ENCODE data around the gene OPN4.

Gene OPN4

DNA sequence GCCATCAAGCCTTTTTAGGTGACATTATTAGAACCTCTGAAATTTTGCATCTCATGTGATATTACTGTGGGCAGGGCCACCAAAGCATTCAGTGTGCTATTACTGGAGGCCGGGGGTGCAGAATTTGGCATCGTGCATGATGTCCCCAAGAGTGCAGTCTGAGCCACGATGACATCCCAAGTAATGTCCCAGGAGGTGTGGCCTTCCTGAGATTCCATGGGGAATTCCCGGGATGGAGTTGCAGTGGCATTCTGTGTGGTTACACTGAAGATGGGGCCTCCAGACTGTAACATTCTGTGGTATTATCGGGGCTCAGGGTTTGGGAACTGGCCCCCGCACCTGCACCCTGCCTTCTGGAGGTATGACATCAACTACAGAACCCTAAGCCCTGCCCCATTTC is 23.0 kb downstream of the OPN4 start:
- H3K4me1 ChIP-seq (ENCODE audit: insufficient read depth, low read length, poor library complexity, severe bottlenecking), result no peaks in the 10 kb centered on the region
- no peaks in the 10 kb centered on the region for H3K27me3 ChIP-seq (ENCODE audit: insufficient read depth, low read length, poor library complexity, severe bottlenecking)
- no peak overlapping the region for H3K4me2 ChIP-seq (ENCODE audit: low read depth, low read length, poor library complexity, severe bottlenecking)
- H3K9me2 ChIP-seq (replicated peaks; ENCODE audit: low read depth, low read length), result no peaks in the 10 kb centered on the region
- no peaks in the 10 kb centered on the region for H3F3A ChIP-seq (ENCODE audit: low read depth)
- TF ChIP-seq, protein P1, sequence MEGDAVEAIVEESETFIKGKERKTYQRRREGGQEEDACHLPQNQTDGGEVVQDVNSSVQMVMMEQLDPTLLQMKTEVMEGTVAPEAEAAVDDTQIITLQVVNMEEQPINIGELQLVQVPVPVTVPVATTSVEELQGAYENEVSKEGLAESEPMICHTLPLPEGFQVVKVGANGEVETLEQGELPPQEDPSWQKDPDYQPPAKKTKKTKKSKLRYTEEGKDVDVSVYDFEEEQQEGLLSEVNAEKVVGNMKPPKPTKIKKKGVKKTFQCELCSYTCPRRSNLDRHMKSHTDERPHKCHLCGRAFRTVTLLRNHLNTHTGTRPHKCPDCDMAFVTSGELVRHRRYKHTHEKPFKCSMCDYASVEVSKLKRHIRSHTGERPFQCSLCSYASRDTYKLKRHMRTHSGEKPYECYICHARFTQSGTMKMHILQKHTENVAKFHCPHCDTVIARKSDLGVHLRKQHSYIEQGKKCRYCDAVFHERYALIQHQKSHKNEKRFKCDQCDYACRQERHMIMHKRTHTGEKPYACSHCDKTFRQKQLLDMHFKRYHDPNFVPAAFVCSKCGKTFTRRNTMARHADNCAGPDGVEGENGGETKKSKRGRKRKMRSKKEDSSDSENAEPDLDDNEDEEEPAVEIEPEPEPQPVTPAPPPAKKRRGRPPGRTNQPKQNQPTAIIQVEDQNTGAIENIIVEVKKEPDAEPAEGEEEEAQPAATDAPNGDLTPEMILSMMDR (conservative IDR thresholded peaks at IDR 0.05; ENCODE audit: low read length), result no peak
- TF ChIP-seq EZH2phosphoT487 (IDR thresholded peaks at IDR 0.05; ENCODE audit: borderline replicate concordance), result no peak
- no peaks in the 10 kb centered on the region for H3K9me3 ChIP-seq (ENCODE audit: insufficient read depth, low read depth, low read length)
- no peaks in the 10 kb centered on the region for H4K20me1 ChIP-seq (ENCODE audit: insufficient read depth, low read length, poor library complexity, severe bottlenecking)
- no peak overlapping the region for H3K4me3 ChIP-seq (ENCODE audit: low read length, poor library complexity, severe bottlenecking)
- H3K9ac ChIP-seq (ENCODE audit: low read depth, low read length, poor library complexity, severe bottlenecking), result no peak overlapping the region
- no peaks in the 10 kb centered on the region for H3K79me2 ChIP-seq (ENCODE audit: insufficient read depth, low read length)
- H3K36me3 ChIP-seq (ENCODE audit: insufficient read depth, low read length), result no peaks in the 10 kb centered on the region
- H2AFZ ChIP-seq (ENCODE audit: low read length), result no peak overlapping the region

GRCh38 chr10:86678999-86679792 is 24.8 kb downstream of the OPN4 start:
- H3K9ac ChIP-seq (ENCODE audit: low read depth, low read length, poor library complexity, severe bottlenecking), result no peak overlapping the region

DNA sequence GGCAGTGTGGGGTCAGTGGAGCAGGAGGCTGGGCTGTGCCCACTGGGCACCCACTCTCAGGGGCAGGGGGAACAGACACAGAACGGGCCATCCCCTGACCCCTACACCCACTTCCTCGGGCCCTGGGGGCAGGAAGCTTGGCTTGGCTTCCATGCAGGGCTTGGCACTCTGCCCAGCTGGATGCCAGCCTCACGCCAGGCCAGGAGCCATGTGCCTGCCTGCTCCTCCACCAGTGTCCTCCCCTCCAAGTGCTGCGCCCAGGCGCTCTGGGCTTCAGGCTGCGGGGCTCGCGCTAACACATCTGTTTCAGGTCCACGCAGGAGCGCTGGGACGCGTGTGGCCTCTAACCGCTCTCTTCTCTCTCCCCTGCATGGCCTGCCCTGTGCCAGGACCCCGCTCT is 26.7 kb downstream of the OPN4 start:
- no peaks in the 10 kb centered on the region for H3K79me2 ChIP-seq (ENCODE audit: insufficient read depth, low read length)
- H3K9ac ChIP-seq (ENCODE audit: low read depth, low read length, poor library complexity, severe bottlenecking), result no peak overlapping the region
- no peaks in the 10 kb centered on the region for H3K36me3 ChIP-seq (ENCODE audit: insufficient read depth, low read length)
- TF ChIP-seq EZH2phosphoT487 (IDR thresholded peaks at IDR 0.05; ENCODE audit: borderline replicate concordance), result no peak
- TF ChIP-seq, protein P1 (conservative IDR thresholded peaks at IDR 0.05; ENCODE audit: low read length), result no peak
- no peaks in the 10 kb centered on the region for H3K27me3 ChIP-seq (ENCODE audit: insufficient read depth, low read length, poor library complexity, severe bottlenecking)
- no peaks in the 10 kb centered on the region for H4K20me1 ChIP-seq (ENCODE audit: insufficient read depth, low read length, poor library complexity, severe bottlenecking)
- no peak overlapping the region for H3K4me3 ChIP-seq (ENCODE audit: low read length, poor library complexity, severe bottlenecking)
- no peaks in the 10 kb centered on the region for H3K4me1 ChIP-seq (ENCODE audit: insufficient read depth, low read length, poor library complexity, severe bottlenecking)
- H3K9me2 ChIP-seq (replicated peaks; ENCODE audit: low read depth, low read length), result no peaks in the 10 kb centered on the region
- no peaks in the 10 kb centered on the region for H3F3A ChIP-seq (ENCODE audit: low read depth)
- H3K4me2 ChIP-seq (ENCODE audit: low read depth, low read length, poor library complexity, severe bottlenecking), result no peak overlapping the region
- no peak overlapping the region for H2AFZ ChIP-seq (ENCODE audit: low read length)
- H3K9me3 ChIP-seq (ENCODE audit: insufficient read depth, low read depth, low read length), result no peaks in the 10 kb centered on the region

More at GRCh38 chr10:86678999-86679792, 24.8 kb downstream of the OPN4 start:
- Histone ChIP-seq H3F3A (ENCODE audit: low read depth) (no peaks in the 10 kb centered on the region), H4K20me1 (ENCODE audit: insufficient read depth, low read length, poor library complexity, severe bottlenecking) (no peaks in the 10 kb centered on the region), H2AFZ (ENCODE audit: low read length) (no peak overlapping the region), H3K4me2 (ENCODE audit: low read depth, low read length, poor library complexity, severe bottlenecking) (no peak overlapping the region), H3K9me3 (ENCODE audit: insufficient read depth, low read depth, low read length) (no peaks in the 10 kb centered on the region), H3K4me1 (ENCODE audit: insufficient read depth, low read length, poor library complexity, severe bottlenecking) (no peaks in the 10 kb centered on the region), H3K9me2 (replicated peaks; ENCODE audit: low read depth, low read length) (no peaks in the 10 kb centered on the region), H3K79me2 (ENCODE audit: insufficient read depth, low read length) (no peaks in the 10 kb centered on the region), H3K36me3 (ENCODE audit: insufficient read depth, low read length) (no peaks in the 10 kb centered on the region), H3K27me3 (ENCODE audit: insufficient read depth, low read length, poor library complexity, severe bottlenecking) (no peaks in the 10 kb centered on the region), H3K4me3 (ENCODE audit: low read length, poor library complexity, severe bottlenecking) (no peak overlapping the region)
- TF ChIP-seq, protein P1 (conservative IDR thresholded peaks at IDR 0.05; ENCODE audit: low read length), result no peak
- TF ChIP-seq EZH2phosphoT487 (IDR thresholded peaks at IDR 0.05; ENCODE audit: borderline replicate concordance), result no peak
